ENCODE results near the gene LRRC25.
"Not testable (repeated sequence)": the region's sequence is repeated elsewhere in the genome, so short reads cannot be mapped to it uniquely, and the experiment has no call there.

LRRC25 gene

DNA sequence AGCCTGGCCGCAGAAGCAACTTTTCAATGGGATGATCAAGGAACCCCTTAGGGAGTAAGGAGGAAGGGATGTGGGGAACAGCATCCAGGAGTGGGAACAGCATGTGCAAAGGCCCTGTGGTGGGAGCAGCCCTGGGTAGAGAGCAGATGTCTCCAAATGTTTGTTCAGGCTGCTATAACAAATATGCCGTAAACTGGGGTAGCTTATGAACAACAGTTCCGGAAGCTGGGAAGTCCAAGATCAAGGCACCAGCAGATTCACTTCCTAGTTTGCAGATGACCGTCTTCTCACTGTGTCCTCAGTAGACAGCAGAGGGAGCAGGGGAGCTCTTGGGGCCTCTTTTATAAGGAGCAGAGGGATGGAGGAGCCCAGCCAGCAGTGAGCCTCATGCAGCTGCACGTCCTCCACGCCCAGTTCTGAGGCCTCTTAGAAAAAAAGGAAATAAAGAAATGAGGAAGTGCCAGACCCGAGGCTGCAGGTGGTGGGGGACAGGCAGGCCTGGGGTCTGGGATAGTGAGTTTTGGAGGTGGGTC, 4.2 kb upstream of the LRRC25 start:
- no peak for FAIRE-seq

- FAIRE-seq, result no peak
Observed at GRCh38 chr19:18399008-18399407, 1.6 kb upstream of the LRRC25 start.

DNA sequence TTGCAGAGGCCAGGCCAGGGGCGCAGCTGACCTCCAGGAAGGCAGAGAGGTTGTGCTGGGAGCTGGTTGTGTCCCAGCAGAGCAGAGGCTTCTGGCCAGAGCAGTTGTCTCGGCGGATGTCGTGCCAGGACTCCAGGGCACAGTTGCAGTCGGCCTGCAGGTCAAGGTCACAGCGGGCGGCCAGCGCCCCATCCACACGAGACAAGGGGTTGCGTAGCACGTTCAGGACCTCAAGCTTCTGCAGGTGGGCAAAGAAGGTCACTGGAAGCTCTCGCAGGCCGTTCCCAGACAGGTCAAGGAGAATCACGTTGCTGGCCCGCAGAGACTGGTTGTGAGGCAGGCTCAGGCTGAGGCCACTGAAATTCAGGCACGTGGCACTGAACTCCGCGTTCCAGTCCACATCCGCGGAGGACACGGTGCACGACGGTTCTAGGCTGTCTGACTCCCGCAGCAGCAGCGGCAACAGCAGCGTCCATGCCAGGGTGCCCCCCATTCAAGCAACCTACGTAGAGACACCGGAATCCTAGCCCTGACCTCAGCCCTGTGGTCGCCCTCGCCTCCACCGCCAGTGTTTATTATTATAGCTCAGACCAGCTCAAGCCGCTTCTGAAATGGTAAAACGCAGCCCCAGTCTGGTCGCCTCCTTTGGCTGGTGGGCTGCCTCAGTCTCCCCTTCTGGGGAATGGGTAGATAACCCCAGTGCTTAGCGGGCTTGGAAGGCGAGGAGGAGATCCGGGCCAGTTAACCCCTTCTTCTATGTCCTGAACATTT, 766 bp downstream of the LRRC25 start:
- no peak for FAIRE-seq

DNA sequence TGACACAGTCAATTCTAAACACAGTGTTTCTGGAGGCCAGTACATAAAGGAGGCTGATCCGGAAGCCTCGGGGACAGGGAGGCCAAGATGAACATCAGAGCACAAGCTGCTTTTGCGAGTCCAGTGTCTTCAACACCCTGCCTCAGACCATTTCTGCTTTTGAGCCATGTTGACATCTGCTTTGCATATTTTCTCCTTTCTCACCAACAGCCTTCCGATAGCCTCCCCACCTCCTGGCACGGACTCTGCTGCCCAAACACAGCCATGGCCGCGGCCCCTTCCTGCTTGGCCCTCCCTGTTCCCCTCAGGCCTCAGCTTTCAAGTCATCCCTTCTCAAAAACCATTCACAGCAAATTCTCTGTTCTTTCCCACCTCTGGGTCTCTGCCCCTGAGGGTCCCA, 3.6 kb downstream of the LRRC25 start:
- FAIRE-seq, result no peak

GRCh38 chr19:18392926-18393325, 4.5 kb downstream of the LRRC25 start:
- FAIRE-seq, result no peak

DNA sequence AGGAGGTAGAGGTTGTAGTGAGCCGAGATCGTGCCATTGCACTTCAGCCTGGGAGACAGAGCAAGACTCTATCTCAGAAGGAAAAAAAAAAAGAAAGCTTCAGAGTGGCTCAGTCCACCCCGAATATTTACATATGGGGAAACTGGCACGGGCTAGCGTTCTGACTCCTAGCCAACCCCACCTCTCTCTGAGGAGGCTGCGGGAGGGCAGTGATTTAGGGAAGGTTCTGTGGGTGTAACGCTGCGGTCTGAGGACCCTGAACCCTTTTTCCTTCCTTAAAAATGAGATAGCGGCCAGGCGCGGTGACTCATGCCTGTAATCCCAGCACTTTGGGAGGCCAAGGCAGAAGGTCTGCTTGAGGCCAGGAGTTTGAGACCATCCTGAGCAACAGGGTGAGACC, 5.0 kb downstream of the LRRC25 start:
- no peak for FAIRE-seq

- FAIRE-seq, result no peak
Observed at GRCh38 chr19:18391509-18392075, 5.8 kb downstream of the LRRC25 start.

DNA sequence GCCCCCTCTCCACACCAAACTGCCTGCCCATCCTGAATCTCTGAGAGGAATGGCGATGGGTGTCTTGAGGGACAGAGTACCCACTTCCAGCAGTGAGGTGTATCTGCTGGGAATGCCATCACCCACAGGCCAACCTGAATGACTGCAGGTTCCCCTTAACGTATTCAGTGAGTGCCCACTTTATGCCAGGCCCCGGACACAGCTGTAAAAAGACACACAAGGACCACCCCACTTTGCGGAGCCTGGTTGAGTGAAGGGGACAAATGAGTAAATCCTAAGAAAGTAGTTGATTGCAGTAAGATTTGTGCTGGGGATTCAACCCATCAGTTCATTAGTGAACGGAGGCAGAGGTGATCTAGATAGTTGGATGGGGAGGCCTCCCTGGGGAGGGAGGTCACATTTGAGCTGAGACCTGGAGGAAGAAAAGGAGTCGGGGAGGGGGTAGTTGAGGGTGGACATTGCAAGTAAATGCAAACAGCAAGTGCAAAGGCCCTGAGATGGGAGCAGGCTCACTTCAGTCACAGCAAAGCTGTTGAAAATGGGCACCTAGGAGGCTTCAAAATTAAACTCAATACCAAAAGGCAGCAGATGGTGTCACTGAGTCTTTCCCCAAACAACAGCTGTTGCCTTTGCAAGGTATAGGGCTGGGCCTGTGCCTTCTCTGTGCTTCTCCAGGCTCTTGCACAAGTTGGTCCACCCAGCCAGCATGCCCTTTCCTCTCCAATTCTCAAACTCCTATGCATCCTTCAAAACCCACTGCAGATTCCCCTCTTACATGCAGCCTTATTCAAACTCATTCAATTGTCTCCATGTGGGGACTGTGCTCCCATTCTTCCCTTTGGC, 7.1 kb downstream of the LRRC25 start:
- no peak for FAIRE-seq

DNA sequence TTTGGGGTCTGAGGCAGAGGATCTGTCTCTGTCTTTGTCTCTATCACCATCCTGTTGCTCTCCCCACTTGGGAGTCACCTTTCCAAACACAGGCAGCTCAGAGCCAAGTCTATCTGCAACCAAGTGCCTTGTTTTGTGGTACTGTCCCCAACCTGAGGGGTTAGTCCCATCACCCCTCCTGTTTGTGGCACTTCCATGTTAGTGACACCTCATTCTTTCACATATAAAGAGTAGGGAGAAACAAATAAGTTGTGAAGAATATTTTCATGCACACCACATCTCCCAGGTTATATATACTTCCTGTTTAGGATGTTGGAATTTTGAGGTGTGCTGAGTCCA, 7.7 kb downstream of the LRRC25 start:
- FAIRE-seq, result no peak

DNA sequence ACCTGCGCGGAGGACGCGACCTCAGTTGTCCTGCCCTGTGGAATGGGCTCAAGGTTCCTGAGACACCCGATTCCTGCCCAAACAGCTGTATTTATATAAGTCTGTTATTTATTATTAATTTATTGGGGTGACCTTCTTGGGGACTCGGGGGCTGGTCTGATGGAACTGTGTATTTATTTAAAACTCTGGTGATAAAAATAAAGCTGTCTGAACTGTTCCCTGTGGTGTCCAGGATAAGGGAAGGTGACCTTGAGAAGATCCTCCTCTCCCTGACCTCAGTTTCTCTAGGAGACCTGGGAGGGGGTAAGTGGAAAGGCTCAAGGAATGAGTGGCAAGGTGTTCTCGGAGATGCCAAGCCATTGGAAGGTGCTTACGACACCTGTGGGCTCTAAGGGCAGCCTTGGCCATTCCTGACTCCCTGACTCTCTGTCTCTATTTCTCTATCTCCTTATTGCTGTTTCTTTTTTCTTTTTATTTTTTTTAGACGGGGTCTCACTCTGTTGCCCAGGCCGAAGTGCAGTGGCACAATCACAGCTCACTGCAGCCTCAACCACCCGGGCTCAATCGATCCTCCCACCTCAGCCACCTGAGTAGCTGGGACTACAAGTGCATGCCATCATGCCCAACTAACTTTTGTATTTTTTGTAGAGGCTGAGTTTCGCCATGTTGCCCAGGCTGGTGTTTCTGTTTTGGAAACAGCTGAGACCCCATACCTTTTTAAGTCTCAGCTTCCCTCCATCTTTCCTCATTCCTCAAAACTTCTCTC, 8.3 kb downstream of the LRRC25 start:
- no peak for FAIRE-seq

- FAIRE-seq, result no peak
Observed at GRCh38 chr19:18388100-18388959, 9.1 kb downstream of the LRRC25 start.

DNA sequence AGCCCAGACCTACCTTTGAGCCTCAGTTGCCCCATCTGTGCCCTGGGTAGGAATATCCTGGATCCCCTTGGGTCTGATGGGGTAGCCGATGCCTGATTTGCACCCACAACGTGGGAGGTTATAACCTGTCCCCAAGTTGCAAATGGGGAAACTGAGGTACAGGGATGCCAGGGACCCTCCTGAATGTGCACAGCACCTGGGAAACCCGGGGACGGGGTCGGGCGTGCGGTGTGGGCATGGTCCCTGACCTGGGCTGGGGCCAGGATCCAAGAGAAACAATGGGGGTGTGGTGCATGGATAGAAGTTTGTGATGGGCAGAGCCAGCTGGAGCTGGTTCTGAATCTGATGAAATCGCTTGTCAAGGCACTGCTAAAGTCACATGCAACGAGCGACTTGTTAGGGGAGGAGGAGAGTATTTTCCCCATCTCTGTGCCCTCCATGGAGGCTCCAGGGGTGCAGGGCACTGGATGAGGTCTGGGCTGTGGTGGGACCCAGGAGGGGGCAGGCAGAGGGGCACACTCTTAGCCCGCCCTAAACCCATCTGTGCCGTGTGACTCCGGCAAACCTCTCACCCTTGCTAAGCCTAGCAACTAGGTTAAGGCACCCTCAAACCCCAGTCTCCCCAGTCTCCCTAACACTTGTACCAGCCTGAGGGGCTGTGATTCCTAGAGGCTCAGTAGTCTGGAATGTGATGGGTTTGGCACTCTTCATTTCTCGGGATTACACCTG, 10.7 kb downstream of the LRRC25 start:
- FAIRE-seq, result no peak

GRCh38 chr19:18385675-18386542, 11.5 kb downstream of the LRRC25 start, which contains the start of gene GDF15:
GDF15 (plus strand) TSS chr19:18386158; CDS start chr19:18386190, 32 bp downstream.
- FAIRE-seq, result no peak

DNA sequence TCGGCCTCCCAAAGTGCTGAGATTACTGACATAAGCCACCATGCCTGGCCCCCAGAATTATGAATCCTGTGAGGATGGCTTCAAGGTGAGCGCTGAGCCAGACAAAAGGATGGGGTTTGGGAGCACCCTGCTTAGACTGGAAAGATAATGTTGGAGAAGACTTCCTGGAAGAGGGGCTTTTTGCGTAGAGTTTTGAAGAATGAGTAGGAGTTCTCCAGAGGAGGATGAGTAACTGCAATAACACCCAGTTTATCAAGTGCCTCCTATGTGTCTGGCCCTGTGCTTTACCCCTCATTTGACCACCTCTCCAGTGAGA, 12.1 kb downstream of the LRRC25 start:
- no peak for FAIRE-seq

GRCh38 chr19:18384775-18385174, 12.6 kb downstream of the LRRC25 start:
- no peak for FAIRE-seq

DNA sequence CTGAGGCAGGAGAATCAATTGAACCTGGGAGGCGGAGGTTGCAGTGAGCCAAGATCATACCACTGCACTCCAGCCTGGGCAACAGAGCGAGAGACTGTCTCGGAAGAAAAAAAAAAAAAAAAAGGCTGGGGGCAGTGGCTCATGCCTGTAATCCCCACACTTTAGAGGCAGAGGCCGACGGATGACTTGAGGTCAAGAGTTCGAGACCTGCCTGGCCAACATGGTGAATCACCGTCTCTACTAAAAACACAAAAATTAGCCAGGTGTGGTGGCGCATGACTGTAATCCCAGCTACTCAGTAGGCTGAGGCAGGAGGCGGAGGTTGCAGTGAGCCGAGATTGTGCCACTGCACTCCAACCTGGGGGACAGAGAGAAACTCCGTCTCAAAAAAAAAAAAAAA, 13.8 kb downstream of the LRRC25 start:
- FAIRE-seq, result not testable (repeated sequence)

- no peak for FAIRE-seq
Observed at GRCh38 chr19:18380843-18381242, 16.6 kb downstream of the LRRC25 start.

GRCh38 chr19:18379803-18380747, 17.3 kb downstream of the LRRC25 start:
- FAIRE-seq, result no peak

DNA sequence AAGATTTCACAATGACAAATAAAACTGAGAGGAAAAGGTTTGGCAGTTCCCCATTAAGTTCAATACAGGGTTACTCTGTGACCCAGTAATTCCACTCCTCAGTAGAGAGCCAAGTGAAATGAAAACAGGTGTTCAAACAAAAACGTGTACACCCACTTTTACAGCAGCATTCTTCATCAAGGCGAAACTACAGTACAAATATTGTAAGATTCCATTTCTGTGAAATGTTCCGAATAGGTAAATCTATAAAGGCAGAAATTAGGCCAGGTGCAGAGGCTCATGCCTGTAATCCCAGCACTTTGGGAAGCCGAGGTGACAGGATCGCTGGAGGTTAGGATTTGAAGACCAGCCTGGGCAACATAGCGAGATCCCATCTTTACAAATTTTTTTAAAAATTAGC, 20.4 kb downstream of the LRRC25 start:
- FAIRE-seq, result no peak
